Peyer's patch (tissue), 4 donors: ENCODE measurements around the gene TCF21. TPM values are rescaled to one million over a fixed set of nuclear protein-coding genes. Genes with fewer than 3 reads are reported as not detected.

ENCODE experiments used
- DNase-seq, 3 donors: peaks; one replicate each; pipeline ENCODE4 v3.0.0-alpha.2; 2017 to 2019
- H3K27ac ChIP-seq, 4 donors: fragments of 200-600 bp; sonication (generic); one replicate each; pipeline ENCODE4 v1.5.1; 2016 to 2019
- H3K27me3 ChIP-seq, 2 donors: fragments of 200-600 bp; sonication (generic); one replicate each; pipeline ENCODE4 v1.5.1; 2019
- H3K36me3 ChIP-seq, 3 donors: fragments of 200-600 bp; sonication (generic); one replicate each; pipeline ENCODE4 v1.5.1; 2016 to 2019
- H3K4me1 ChIP-seq, 4 donors: fragments of 200-600 bp; sonication (generic); one replicate each; pipeline ENCODE4 v1.5.1; 2016 to 2019
- H3K4me3 ChIP-seq, 4 donors: fragments of 200-600 bp; sonication (generic); 1 replicate in 3 of 4; 2 replicates in 1 of 4; pipeline ENCODE4 v1.5.1; 2016 to 2019; ENCODE audit warnings: mild to moderate bottlenecking in 1 of 4
- H3K9me3 ChIP-seq, 4 donors: fragments of 200-600 bp; sonication (generic); one replicate each; pipeline ENCODE4 v1.5.1; 2016 to 2019; ENCODE audit warnings: mild to moderate bottlenecking in 1 of 4
- CTCF ChIP-seq, 6 experiments: fragments of 450-650 bp in 4 of 6; fragments of 200-600 bp in 2 of 6; sonication (generic) in 1 of 6; IDR thresholded peaks; one replicate each; pipeline ENCODE4 v1.5.1; 2017 to 2019; ENCODE audit warnings: antibody characterized with exemption in 6 of 6, mild to moderate bottlenecking in 3 of 6, moderate library complexity in 1 of 6
- POLR2A ChIP-seq, 2 donors: fragments of 450-650 bp; IDR thresholded peaks; one replicate each; pipeline ENCODE4 v1.5.1; 2017; ENCODE audit warnings: antibody characterized with exemption in 2 of 2, mild to moderate bottlenecking in 2 of 2, moderate library complexity in 2 of 2
- total RNA-seq, 4 donors: library from RNA; depleted of rRNA; stranded (reverse); fragments of >200 nt; gene quantifications; one replicate each; pipeline ENCODE4 v1.1.0, GENCODE V29; 2016

Gene TCF21
- total RNA-seq, 4 donors from 2014 or later = 2.5 to 29.7 (median 4.7) TPM

GRCh38 chr6:133880896-133881295 is 8.0 kb upstream of the TCF21 start:
- DNase-seq = no peak
- Histone ChIP-seq H3K9me3 (no peaks in the 10 kb centered on the region), H3K36me3 (no peaks in the 10 kb centered on the region), H3K27ac (no peak overlapping the region), H3K4me1 (no peaks in the 10 kb centered on the region), H3K4me3 (no peak overlapping the region), H3K27me3 (no peaks in the 10 kb centered on the region)
- TF ChIP-seq POLR2A (IDR thresholded peaks at IDR 0.05) (no peak), CTCF (IDR thresholded peaks at IDR 0.05) (no peak)

GRCh38 chr6:133886104-133886775 is 2.7 kb upstream of the TCF21 start:
- Histone ChIP-seq H3K4me3 (no peak overlapping the region), H3K27me3 (no peaks in the 10 kb centered on the region), H3K9me3 (no peaks in the 10 kb centered on the region), H3K36me3 (no peaks in the 10 kb centered on the region), H3K4me1 (peaks cover 0 to 4% (median 1%) of the 10 kb centered on the region in 4 donors), H3K27ac (peak overlapping the region in 2 of 4 donors; percentile 16 to 83)
- no peak for DNase-seq
- TF ChIP-seq CTCF (IDR thresholded peaks at IDR 0.05) (no peak), POLR2A (IDR thresholded peaks at IDR 0.05) (no peak)

- no peak for DNase-seq
- peak overlapping the region in 2 of 4 donors; percentile 83 to 88 for H3K27ac ChIP-seq
These were observed 1.6 kb upstream of the TCF21 start for GRCh38 chr6:133887156-133887879.

GRCh38 chr6:133887880-133888230 is 1.1 kb upstream of the TCF21 start:
- TF ChIP-seq CTCF (IDR thresholded peaks at IDR 0.05) (no peak), POLR2A (IDR thresholded peaks at IDR 0.05) (no peak)
- peak overlapping the region in 3 of 4 donors; percentile 49 to 88 (median 83) for H3K27ac ChIP-seq
- peak overlapping the region in 1 of 4 donors; percentile 56 for H3K4me3 ChIP-seq
- no peaks in the 10 kb centered on the region for H3K9me3 ChIP-seq
- no peaks in the 10 kb centered on the region for H3K36me3 ChIP-seq
- no peak for DNase-seq
- peaks cover 0 to 5% (median 2%) of the 10 kb centered on the region in 4 donors for H3K4me1 ChIP-seq
- peaks cover 0 to 2% of the 10 kb centered on the region in 2 donors for H3K27me3 ChIP-seq

More at GRCh38 chr6:133887156-133887879, 1.6 kb upstream of the TCF21 start:
- Histone ChIP-seq H3K27me3 (no peaks in the 10 kb centered on the region), H3K9me3 (no peaks in the 10 kb centered on the region), H3K4me1 (peaks cover 0 to 5% (median 2%) of the 10 kb centered on the region in 4 donors), H3K4me3 (no peak overlapping the region), H3K36me3 (no peaks in the 10 kb centered on the region)
- no peak for TF ChIP-seq CTCF (IDR thresholded peaks at IDR 0.05)
- no peak for TF ChIP-seq POLR2A (IDR thresholded peaks at IDR 0.05)

GRCh38 chr6:133889557-133890403 is 867 bp downstream of the TCF21 start:
- H3K9me3 ChIP-seq = no peaks in the 10 kb centered on the region
- no peaks in the 10 kb centered on the region for H3K36me3 ChIP-seq
- peak overlapping the region; percentile 33 to 56 (median 45) for H3K4me3 ChIP-seq
- TF ChIP-seq CTCF (IDR thresholded peaks at IDR 0.05) (no peak), POLR2A (IDR thresholded peaks at IDR 0.05) (no peak)
- peaks cover 0 to 5% of the 10 kb centered on the region in 2 donors for H3K27me3 ChIP-seq
- peak in 1 of 3 donors; percentile 56 for DNase-seq
- peak overlapping the region; percentile 72 to 88 (median 79) for H3K27ac ChIP-seq
- H3K4me1 ChIP-seq = peaks cover 0 to 13% (median 2%) of the 10 kb centered on the region in 4 donors
